GM20431 (cell line): ENCODE measurements around the gene CHD1.

Source experiments
- in situ Hi-C: fragments of 300-500 bp; cut with MseI, MboI; formaldehyde crosslinking; loops from one replicate; pipeline ENCODE4 v1.15.0; 2020; ENCODE audit warnings: low sequenced_read_pairs; ENCODE audit not compliant: unreplicated experiment

The CHD1 gene

GRCh38 chr5:98825582-98826375 is 103.0 kb downstream of the CHD1 start:
- in situ Hi-C loops: no loop called here

- in situ Hi-C loops: no loop called here
Measured at GRCh38 chr5:98816582-98817222, 112.1 kb downstream of the CHD1 start.

DNA sequence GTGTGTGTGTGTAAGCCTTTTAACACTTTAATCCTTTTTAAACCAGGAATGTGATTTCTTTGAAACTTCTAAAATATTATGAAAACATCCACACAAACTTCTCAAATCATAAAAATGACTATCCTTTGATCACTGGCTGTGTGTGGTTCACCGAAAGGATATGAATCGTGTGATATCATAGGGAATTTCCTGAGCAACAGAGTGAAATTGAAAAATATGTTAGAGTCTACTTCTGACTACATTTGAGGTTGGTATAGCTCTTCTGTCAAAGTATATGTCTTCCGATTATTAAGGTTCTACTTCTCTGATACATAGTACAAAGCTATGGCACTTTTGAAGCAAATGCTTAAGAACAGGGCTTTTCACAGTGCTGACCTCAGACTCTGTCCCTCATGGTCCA is 115.1 kb downstream of the CHD1 start:
- in situ Hi-C loops: no loop called here

- in situ Hi-C loops: no loop called here
Measured at GRCh38 chr5:98810206-98810605, 118.6 kb downstream of the CHD1 start.

DNA sequence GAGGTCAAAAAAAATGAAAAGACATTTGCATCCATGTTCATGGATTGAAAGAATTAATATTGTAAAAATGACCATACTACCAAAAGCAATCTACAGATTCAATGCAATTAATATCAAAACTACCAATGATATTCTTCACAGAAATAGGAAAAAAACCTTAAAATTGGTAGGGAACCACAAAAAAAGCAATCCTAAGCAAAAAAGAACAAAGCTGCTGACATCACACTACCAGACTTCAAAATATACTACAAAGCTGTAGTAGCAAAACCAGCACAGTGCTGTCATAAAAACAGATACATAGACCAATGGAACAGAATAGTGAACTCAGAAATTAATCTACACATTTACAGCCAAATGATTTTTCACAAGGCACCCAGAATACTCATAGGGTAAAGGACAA is 121.0 kb downstream of the CHD1 start:
- in situ Hi-C loops: no loop called here

DNA sequence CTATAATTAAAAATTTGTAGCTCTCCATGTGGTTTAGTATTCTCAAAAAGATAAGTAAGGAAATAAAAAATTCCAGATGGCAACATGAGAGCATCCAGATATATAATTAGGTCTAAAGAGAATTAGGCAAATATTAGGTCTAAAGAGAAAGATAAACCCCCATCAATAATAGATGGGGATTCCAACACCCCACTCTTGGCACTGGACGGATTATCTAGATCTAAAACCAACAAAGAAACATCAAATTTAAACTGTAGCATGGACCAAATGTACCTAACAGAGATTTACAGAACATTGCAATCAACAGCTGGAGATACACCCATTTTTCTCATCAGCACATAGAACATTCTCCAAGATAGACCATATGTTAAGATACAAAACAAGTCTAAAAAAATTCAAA is 123.7 kb downstream of the CHD1 start:
- in situ Hi-C loops: no loop called here

DNA sequence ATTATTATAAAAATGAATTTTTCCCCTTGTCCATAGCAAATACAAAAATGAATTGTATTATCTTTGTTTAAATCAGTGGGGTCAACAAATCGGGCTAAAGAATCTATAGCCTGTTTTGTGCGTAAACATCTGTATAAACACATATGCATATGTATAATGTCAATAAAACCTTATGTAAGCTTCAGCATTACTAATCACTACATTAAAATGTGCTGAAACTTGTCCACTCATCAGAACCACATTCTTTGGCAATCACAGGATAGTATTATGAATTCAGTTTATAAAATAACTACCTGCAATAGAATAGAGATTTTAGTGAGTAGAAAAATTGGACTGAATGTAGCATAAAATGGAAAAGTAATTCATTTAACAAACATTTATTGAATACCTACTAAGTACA is 124.7 kb downstream of the CHD1 start:
- in situ Hi-C loops: no loop called here
